PFSK-1 (cell line): ENCODE results near the gene BCL2L11.

Experiments used
- POLR2AphosphoS5 ChIP-seq: IDR thresholded peaks from 2 replicates; pipeline ENCODE4 v1.6.1; 2012; ENCODE audit warnings: low read depth, mild to moderate bottlenecking, control low read depth, low read length, moderate library complexity
- REST ChIP-seq, 2 experiments: IDR thresholded peaks; 2 replicates each; pipeline versions ENCODE4 v1.6.1 to v1.8.0; 2011 to 2012; ENCODE audit warnings: low read depth in 2 of 2, low read length in 2 of 2, control low read depth in 1 of 2, inconsistent platforms in 1 of 2, mild to moderate bottlenecking in 1 of 2, moderate library complexity in 1 of 2; ENCODE audit not compliant: insufficient read depth in 1 of 2
- SIN3A ChIP-seq: IDR thresholded peaks from 2 replicates; pipeline ENCODE4 v1.6.1; 2012; ENCODE audit warnings: mild to moderate bottlenecking, low read length, moderate library complexity, borderline replicate concordance; ENCODE audit not compliant: insufficient read depth
- TAF1 ChIP-seq: IDR thresholded peaks from 2 replicates; pipeline ENCODE4 v1.6.1; 2012; ENCODE audit warnings: low read length, control low read depth, borderline replicate concordance; ENCODE audit not compliant: insufficient read depth

- TF ChIP-seq POLR2AphosphoS5 (no peak), REST (IDR thresholded peaks at IDR 0.05; ENCODE audit: insufficient read depth in 1 of 2, low read depth in 2 of 2, low read length in 2 of 2) (no peak), SIN3A (no peak), TAF1 (no peak)
These were observed 78.0 kb downstream of the BCL2L11 start for GRCh38 chr2:111198701-111199100.
